Esophagus squamous epithelium (tissue), 5 donors: ENCODE data around the gene CDH13. TPM values are rescaled to one million over a fixed set of nuclear protein-coding genes. Genes with fewer than 3 reads are reported as not detected.

Source experiments
- DNase-seq: peaks from one replicate; lab custom pipeline; 2025; lab: John Stamatoyannopoulos, UW
- H3K27ac ChIP-seq, 4 donors: fragments of 200-600 bp; sonication (generic); one replicate each; pipeline ENCODE4 v1.5.1; 2016 to 2019; ENCODE audit warnings: mild to moderate bottlenecking in 1 of 4
- H3K27me3 ChIP-seq, 4 donors: fragments of 200-600 bp; sonication (generic); 1 replicate in 3 of 4; 2 replicates in 1 of 4; pipeline versions ENCODE4 v1.5.1 to v1.6.0; 2017 to 2021; ENCODE audit warnings: antibody characterized with exemption in 1 of 4
- H3K36me3 ChIP-seq, 3 donors: fragments of 200-600 bp; sonication (generic); one replicate each; pipeline ENCODE4 v1.5.1; 2016 to 2019
- H3K4me1 ChIP-seq, 3 donors: fragments of 200-600 bp; sonication (generic); one replicate each; pipeline ENCODE4 v1.5.1; 2017 to 2019
- H3K4me3 ChIP-seq, 4 donors: fragments of 200-600 bp; sonication (generic); 1 replicate in 3 of 4; 2 replicates in 1 of 4; pipeline ENCODE4 v1.5.1; 2016 to 2019; ENCODE audit warnings: mild to moderate bottlenecking in 2 of 4, moderate library complexity in 1 of 4
- H3K9me3 ChIP-seq, 3 donors: fragments of 200-600 bp; sonication (generic); one replicate each; pipeline ENCODE4 v1.5.1; 2016 to 2019
- POLR2A ChIP-seq, 4 donors: fragments of 450-650 bp; IDR thresholded peaks; one replicate each; pipeline ENCODE4 v1.6.1; 2017; ENCODE audit warnings: antibody characterized with exemption in 4 of 4, mild to moderate bottlenecking in 4 of 4, moderate library complexity in 3 of 4
- WGBS, 2 donors: methylation state at CpG; one replicate each; pipeline ENCODE4 v1.1.5; 2018; 5-methylcytosine and 5-hydroxymethylcytosine counted together
- intact Hi-C: fragments of 100-400 bp; cut with DNase I; formaldehyde crosslinking; loops from one replicate; pipeline ENCODE4 v1.15.0; 2022
- total RNA-seq, 4 donors: library from RNA; depleted of rRNA; stranded (reverse); fragments of >200 nt; gene quantifications; one replicate each; pipeline ENCODE4 v1.1.0, GENCODE V29; 2016
- TF ChIP-seq, protein P1 (sequence below), 6 experiments: fragments of 450-650 bp in 4 of 6; fragments of 200-600 bp in 2 of 6; sonication (generic) in 2 of 6; IDR thresholded peaks; one replicate each; pipeline ENCODE4 v1.5.1; 2016 to 2019; ENCODE audit warnings: antibody characterized with exemption in 6 of 6, mild to moderate bottlenecking in 4 of 6, moderate library complexity in 4 of 6
- donor health status: DM: yes; HTN: yes; CAD: no.

The CDH13 gene
- total RNA-seq, 4 donors from 2014 or later, result 6.9 to 31.9 (median 21.1) TPM

DNA sequence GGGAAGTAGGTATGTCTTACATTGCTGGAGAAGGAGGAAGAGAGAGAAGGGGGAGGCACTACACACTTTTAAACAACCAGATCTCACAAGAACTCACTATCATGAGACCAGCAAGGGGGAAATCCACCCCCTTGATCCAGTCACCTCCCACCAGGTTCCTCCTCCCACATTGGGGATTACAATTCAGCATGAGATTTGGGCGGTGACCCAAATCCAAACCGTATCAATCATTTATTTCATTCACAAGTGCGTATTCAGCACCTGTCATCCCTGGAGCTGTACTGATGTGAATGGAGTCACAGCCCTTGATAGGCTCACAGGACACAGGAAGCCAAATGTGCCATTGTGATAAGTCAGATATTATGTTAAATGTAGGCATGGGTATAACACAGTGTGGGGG lies 952.7 kb downstream of the CDH13 start:
- Histone ChIP-seq H3K27ac (no peak overlapping the region), H3K36me3 (no peaks in the 10 kb centered on the region), H3K4me3 (no peak overlapping the region), H3K27me3 (no peaks in the 10 kb centered on the region), H3K9me3 (no peaks in the 10 kb centered on the region), H3K4me1 (no peaks in the 10 kb centered on the region)
- no peak for DNase-seq
- 46 to 66% methylated on average over 3 of the region's 3 CpGs for WGBS, 2 donors
- TF ChIP-seq, protein P1, sequence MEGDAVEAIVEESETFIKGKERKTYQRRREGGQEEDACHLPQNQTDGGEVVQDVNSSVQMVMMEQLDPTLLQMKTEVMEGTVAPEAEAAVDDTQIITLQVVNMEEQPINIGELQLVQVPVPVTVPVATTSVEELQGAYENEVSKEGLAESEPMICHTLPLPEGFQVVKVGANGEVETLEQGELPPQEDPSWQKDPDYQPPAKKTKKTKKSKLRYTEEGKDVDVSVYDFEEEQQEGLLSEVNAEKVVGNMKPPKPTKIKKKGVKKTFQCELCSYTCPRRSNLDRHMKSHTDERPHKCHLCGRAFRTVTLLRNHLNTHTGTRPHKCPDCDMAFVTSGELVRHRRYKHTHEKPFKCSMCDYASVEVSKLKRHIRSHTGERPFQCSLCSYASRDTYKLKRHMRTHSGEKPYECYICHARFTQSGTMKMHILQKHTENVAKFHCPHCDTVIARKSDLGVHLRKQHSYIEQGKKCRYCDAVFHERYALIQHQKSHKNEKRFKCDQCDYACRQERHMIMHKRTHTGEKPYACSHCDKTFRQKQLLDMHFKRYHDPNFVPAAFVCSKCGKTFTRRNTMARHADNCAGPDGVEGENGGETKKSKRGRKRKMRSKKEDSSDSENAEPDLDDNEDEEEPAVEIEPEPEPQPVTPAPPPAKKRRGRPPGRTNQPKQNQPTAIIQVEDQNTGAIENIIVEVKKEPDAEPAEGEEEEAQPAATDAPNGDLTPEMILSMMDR (IDR thresholded peaks at IDR 0.05), result no peak
- no peak for TF ChIP-seq POLR2A (IDR thresholded peaks at IDR 0.05)
- intact Hi-C loops, result no loop called here

DNA sequence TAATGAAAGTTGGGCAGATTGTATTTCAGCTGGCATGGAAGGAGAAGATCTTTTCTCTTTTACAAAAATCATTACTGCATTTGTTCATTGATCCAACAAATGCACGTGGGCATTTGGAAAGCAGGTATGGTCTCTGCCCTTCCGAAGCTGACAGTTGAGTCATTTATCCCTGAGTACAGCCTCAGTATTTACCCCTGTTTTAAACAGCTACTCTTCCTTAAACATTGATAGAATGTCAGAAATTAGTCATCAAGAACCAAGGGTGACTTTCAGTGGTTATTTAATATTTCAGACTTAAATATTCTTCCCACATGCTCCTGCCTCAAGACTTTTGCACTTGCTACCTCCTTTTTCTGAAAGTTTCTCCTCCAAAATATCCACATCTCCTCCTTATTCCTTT lies 954.3 kb downstream of the CDH13 start:
- Histone ChIP-seq H3K27ac (no peak overlapping the region), H3K4me3 (no peak overlapping the region), H3K4me1 (no peaks in the 10 kb centered on the region), H3K36me3 (no peaks in the 10 kb centered on the region), H3K27me3 (no peaks in the 10 kb centered on the region), H3K9me3 (no peaks in the 10 kb centered on the region)
- no peak for TF ChIP-seq POLR2A (IDR thresholded peaks at IDR 0.05)
- TF ChIP-seq, protein P1 (IDR thresholded peaks at IDR 0.05), result no peak
- DNase-seq, result no peak
- intact Hi-C loops, result no loop called here
- WGBS, 2 donors, result 44 to 57% methylated on average over 2 of the region's 2 CpGs

DNA sequence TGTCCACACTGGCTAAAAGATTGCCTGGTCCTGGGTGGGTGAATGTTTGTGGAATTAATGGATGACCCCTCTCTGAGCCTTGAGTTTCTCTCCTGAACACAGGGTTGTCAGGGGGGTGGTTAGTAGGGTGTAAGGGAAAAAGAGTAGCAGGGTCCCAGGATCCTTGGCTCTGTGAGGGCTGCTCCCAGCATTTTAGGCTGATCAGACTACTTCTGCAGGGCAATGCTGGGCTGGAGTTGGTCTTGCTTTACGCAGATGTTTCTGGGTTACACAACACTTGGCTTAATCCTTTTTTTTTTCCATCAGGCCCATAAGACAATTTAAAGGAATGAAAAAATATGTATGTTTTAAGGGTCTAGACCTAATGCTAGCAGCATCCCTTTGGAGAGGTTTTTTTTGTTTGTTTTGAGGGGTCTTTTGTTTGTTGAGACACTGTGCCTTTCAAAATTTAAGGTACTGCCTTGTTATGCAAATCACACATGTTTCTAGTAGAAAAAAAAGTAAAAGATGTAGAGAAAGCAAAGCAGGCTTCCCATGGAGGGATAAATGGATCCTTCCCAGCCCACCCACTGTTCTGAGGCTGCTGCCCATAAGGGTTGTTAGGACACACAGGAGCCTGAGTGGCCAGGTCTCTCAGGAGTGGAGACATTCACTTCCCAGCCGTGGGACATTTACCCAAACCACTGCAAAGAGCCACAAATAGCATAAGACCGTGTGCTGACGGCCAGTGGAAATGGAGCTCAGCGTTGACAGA lies 955.4 kb downstream of the CDH13 start:
- Histone ChIP-seq H3K9me3 (no peaks in the 10 kb centered on the region), H3K27ac (no peak overlapping the region), H3K4me1 (no peaks in the 10 kb centered on the region), H3K27me3 (no peaks in the 10 kb centered on the region), H3K36me3 (no peaks in the 10 kb centered on the region), H3K4me3 (no peak overlapping the region)
- DNase-seq, result no peak
- TF ChIP-seq, protein P1 (IDR thresholded peaks at IDR 0.05), result no peak
- no peak for TF ChIP-seq POLR2A (IDR thresholded peaks at IDR 0.05)
- 77 to 78% methylated on average over 5 of the region's 5 CpGs for WGBS, 2 donors
- intact Hi-C loops, result no loop called here

DNA sequence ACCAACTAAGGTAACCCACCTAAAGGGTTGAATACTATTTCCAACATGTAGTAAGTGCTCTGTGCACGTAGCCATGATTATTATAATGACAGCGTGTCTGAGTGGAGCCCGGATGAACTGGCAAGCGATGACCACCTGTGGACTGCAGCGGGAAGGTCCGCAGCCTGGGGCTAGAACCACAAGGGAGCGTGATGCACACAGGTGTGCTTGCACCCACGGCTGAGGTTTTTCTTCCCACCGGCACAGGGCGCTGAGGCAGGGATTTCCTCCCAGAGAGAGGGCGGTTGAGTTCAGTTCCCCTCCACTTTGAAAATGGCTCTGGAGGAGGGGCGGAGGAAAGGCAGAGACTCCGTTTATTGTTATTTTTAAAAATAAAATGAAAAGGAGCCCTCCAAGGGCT lies 959.3 kb downstream of the CDH13 start:
- H3K27ac ChIP-seq, result no peak overlapping the region
- no peak for TF ChIP-seq POLR2A (IDR thresholded peaks at IDR 0.05)
- TF ChIP-seq, protein P1 (IDR thresholded peaks at IDR 0.05), result no peak

DNA sequence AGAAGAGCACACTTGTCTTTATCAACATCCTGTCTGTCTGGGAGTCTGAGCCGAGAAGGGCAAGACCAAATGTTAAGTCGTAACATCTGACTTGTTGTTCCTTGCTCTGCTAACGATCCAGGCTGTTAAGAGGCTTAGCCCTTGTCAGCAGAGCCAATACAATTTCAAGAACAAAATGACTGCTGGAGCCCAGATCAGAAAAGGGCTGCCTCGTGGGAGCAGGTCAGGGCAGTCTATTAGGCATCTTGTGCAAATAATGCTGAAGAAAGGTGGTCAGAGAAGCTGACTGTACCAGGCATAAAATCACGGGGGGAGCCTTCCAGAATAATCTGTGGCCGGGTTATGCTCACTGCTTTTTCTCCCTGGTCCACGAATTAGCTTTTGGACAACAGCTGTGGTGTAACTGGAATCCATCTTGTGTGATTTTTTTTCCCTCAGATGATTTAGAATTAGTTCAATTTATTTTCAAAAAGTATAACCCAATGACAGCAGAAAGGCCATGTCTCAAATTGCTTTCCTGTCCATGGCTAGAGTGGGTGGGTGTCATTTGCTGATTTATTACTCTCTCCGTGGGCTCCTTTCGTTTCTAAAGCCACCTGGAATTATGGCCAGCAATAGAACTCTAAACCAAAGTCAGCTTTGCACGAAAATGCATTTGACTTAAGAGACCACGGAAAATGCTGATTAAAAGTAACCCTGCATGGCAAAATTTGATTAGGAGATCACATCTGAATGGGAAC lies 959.9 kb downstream of the CDH13 start:
- Histone ChIP-seq H3K27me3 (no peaks in the 10 kb centered on the region), H3K4me1 (no peaks in the 10 kb centered on the region), H3K4me3 (no peak overlapping the region), H3K36me3 (no peaks in the 10 kb centered on the region), H3K27ac (no peak overlapping the region), H3K9me3 (no peaks in the 10 kb centered on the region)
- DNase-seq, result no peak
- TF ChIP-seq POLR2A (IDR thresholded peaks at IDR 0.05), result no peak
- TF ChIP-seq, protein P1 (IDR thresholded peaks at IDR 0.05), result no peak
- WGBS, 2 donors, result 46 to 58% methylated on average over 10 to 11 of the region's 11 CpGs
- intact Hi-C loops, result no loop called here

More for the DNA sequence above, 959.3 kb downstream of the CDH13 start:
- Histone ChIP-seq H3K27me3 (no peaks in the 10 kb centered on the region), H3K4me3 (no peak overlapping the region), H3K36me3 (no peaks in the 10 kb centered on the region), H3K9me3 (no peaks in the 10 kb centered on the region), H3K4me1 (no peaks in the 10 kb centered on the region)
- WGBS, 2 donors, result 87 to 93% methylated on average over 10 to 11 of the region's 13 CpGs
- intact Hi-C loops, result no loop called here
- DNase-seq, result no peak
